ENCODE results near the gene TMEM238.
"Not testable (repeated sequence)": the region's sequence is repeated elsewhere in the genome, so short reads cannot be mapped to it uniquely, and the experiment has no call there.

The TMEM238 gene, protein sequence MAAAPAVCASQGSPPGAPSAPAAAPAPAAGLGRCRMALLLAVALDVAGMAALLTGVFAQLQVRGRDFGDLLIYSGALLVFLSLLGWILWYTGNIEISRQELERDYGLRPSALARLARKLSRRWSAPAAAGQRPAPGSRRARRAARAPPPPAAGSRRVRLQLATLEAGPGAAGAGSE

DNA sequence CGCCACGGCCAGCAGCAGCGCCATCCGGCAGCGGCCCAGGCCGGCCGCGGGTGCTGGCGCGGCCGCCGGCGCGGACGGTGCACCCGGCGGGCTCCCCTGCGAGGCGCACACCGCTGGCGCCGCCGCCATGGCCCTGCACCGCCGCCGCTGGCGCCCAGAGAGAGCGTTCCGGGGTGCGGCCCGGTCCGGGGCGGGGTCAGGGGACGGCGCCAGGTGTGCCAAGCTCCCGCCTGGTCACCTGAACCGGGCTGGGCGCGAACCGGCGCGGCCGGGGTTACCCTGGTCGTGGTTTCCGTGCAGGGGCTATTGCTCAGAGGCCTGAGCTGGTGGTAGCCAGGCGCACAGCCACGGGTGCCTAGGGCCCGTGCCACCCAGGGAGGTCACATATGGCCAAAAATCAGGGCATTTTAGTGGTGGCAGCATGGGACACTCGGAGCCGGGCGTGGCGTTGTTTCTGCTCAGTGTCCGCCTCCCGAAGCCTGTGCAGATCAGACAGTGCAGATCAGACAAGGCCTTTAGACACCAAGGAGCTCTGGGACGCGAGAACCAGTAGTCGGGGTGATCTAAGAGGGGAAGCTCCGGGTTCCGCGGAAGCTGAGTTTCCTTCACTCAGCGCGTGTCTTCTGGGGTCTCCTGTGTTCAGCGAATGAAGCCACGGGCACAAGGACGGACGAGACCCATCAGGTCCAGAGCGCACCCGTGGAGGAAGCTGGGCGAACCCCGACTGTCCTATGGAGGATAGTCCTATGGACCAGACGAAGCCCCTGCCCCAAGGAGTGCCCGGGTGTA, at the start of gene TMEM238:
Gene TMEM238 (minus strand): TSS at position 162 of the 789 bp plus-strand sequence. CDS start 33 bp downstream, at position 129.
- peak in 1 of 2 donors; percentile 31 for DNase-seq

DNA sequence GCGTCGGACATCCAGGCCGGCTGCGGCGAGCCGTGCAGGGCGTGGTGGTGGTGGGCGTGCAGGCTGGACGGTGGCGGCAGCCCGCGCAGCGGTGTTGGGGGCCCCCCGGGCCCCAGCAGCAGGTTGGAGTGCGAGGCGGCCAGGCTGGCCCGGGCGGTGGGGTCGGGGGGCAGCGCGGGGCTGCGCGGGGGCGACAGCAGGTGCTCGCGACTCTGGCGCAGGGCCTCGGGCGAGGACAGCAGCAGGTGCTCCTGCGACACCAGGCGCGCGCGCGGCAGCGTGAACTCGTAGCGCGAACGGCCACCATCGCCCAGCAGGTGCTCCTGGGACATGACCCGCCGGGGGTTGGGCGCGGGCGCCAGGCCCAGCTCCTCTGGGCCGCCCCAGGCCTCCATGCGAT, 49.2 kb upstream of the TMEM238 start:
- no peak for DNase-seq

DNA sequence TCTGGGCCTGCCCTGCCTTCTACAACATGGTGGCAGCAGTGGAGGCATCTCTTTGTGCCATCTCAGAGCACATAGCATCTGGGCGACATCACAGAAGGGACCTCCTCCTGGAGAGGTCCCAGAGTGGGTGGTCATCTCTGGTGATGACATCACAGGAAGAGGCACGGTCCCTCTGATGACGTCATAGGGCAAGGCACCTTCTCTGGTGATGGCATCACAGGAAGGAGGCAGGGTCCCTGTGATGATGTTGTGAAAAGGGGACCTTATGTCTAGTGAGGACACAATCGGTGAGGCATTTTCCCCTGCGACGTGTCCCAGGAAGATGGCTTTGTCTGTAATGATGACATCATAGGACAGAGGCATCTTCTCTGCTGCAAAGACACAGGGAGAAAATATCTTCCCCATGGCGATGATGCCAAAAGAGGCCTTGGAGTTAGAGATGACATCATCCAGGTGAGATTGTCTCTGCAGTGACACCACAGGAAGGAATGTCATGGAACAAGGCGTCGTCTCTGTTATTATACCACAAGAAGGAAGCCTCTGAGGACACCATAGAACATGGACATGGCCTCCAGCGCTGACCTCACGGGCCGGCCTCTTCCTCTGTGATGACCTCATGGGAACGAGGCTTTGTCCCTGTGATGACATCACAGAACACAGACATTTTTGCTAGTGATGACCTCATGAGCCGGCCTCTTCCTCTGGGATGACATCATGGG, 48.3 kb upstream of the TMEM238 start:
- no peak for DNase-seq

DNA sequence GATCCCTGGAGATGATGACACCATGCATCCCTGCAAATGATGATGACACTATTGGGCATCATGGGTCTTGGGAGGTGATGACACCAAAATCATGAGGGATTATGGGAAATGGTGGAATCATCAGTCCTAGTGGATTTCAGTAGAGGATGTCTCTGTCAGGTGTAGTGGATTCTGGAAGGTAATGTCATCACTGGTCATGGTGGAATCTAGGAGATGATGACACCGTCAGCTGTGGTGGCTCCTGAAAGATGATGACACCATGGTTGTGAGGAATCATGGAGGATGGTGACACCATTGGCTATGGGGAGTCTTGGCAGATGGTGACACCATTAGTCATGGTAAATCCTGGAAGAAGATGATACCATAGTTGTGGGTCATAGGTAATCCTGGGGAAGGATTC, 47.1 kb upstream of the TMEM238 start:
- no peak for DNase-seq

DNA sequence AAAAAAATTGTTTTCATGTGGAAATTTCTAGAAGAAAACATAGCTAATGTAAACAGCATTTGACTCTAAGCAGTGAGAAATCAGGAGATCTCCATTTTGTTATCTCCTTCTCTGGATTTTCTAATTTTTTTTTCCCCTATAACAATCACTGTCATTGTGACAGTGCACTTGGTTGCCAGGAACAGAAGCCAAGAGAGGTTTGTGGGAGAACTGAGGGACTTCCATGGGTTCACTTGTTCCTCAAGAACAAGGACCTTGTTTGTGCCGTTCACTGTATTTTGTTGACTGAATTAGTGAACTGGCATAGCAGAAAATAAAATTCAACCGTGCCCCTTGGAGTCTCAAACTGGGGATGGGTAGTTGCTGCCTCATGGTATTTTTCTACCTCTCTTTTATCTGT, 42.0 kb upstream of the TMEM238 start:
- no peak for DNase-seq

DNA sequence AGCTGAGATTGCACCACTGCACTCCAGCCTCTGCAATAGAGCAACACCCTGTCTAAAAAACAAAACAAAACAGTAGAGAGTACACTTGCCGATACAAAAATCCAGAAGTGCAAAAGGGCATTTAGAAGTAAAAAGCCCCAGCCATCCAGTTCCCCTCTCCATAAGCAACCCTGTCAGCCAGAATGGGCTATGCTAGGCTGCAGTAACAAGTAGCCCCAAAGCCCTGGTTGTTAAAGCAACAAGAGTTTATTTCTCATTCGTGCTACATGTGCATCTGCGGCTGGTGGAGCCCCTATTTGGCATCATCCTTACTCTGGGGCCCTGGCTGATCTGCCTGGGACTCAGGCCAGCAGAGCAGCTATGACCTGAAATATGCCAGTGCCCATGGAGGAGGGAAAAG, 40.4 kb upstream of the TMEM238 start:
- DNase-seq, result no peak

DNA sequence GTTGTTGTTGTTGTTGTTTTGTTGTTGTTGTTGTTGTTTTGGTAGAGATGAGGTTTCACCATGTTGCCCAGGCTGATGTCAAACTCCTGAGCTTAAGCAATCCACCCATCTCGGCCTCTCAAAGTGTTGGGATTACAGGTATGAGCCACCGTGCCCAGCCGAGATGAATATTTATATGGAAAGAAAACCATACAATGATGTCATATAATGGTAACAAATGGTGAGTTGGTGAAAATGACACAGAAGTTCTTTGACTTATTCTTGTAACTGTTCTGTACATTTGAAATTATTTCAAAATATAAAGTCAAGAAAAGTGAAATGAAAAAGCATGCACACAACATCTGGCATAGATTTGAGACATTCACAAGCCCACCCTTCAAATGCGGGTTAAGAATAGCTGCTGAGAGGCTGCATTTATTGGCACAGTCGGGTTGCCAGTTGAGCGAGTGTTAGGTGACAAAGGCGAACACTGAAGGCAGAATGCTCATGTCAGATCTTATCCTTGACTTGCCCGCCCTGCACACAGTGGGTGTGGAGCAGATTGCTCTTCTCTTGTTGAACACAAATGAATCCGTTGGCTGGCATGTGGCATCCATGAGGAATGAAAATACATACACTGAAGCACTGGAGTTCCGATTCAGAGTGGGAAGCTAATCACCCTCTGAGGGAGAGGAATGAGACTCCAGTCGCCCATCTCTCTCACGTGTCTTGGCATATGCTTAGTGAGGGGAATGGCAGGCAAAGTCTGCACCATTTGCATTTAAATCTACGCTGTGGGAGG, 39.3 kb upstream of the TMEM238 start:
- no peak for DNase-seq

DNA sequence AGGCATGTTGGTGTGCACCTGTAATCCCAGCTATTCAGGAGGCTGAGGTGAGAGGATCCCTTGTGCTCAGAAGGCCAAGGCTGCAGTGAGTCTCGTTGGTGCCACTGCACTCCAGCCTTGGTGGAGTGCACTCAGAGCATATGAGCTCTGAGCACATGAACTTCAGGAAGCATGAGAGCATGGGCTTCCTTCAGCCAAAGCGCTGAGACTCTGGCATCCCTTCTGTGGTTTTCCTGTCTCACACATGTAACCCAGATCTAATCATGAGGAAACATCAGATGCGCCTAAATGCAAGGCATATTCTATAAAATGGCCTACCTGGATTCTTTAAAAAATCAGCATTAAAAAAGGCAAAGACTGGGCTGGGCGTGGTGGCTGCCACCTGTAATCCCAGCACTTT, 37.2 kb upstream of the TMEM238 start:
- peak in 1 of 2 donors; percentile 86 for DNase-seq

DNA sequence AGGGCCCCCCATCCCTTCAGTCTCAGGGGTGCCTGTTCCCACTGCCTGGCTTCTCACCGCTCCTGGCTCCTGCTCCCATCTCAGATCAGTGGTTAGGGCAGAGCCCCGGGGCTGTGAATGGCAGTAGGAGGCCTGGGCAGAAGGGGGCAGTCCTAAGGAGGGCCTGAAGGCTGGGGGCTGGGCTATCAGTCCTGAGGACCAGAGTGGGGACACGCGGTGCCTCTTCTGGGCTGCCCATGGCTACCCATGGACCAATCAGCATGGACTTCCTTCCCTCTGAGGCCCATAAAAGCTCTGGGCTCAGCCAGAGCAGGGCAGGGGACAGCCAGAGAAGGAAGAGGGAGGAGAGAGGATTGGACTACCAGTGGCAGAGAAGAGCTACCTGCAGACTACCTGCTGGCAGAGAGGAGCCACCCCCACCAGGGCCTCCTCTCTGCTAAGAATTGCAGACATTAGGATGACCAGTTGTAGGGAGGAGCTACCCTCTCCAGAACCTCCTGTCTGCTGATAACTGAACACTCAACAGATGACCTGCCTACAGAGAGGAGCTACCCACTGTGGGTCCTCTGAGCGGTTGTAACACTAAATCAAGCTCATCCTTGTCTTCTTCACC, 35.6 kb upstream of the TMEM238 start:
- no peak for DNase-seq

DNA sequence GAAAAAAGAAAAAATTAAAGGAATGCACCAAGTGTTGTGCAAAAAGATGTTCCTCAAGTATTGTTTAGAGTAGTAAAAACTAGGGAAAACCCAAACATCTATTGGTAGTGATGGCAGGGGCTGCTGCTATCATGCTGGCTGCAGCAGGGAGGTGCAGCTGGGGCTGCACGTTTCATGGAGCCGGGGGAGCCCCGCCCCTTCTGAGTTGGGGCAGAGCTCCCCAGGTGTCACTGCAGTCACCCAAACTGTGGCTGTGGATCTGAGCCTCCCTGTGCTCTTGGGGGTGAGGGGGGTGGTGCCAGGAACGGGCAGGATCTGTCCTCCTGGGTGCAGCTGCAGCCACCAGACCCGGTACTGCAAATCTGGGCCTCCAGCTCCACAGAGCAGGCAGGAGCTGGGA, 35.0 kb upstream of the TMEM238 start:
- no peak for DNase-seq

DNA sequence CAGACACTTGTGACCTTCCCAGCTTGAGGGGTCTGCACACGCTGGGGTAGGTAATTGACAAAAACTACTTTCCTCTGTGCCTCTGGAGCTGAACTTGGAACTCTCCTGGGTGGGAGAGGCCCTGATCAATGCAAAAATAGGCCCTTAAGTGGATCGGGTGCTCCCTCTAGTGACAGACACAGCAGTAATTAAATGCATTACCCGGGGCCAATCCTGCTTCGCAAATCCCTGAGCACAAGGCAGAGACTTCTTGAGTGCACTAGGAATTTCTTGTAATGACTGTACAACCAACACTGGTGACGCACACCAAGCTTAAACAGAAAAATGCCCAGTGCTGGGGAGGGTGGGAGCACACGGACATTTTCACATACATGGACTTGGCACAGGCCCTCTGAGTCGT, 34.1 kb upstream of the TMEM238 start:
- peak in 1 of 2 donors; percentile 15 for DNase-seq

DNA sequence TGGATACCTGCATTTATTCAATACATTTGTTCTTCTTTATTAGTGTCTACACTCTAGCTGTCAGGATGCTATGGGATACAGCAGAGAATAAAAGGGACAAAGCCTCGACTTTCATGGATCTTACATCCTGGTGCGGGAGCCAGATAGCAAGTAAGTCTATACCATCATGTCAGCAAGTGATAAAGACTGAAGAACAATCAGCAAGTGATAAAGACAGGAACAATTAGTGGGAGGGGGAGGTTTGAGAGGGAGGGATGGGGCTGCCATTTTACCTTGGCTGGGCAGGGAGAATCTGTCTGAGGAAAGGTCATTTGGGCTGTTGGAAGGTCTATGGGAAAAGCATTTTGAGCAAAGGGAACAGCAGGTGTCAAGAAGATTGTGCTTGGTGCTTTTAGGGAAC, 26.1 kb upstream of the TMEM238 start:
- no peak for DNase-seq

DNA sequence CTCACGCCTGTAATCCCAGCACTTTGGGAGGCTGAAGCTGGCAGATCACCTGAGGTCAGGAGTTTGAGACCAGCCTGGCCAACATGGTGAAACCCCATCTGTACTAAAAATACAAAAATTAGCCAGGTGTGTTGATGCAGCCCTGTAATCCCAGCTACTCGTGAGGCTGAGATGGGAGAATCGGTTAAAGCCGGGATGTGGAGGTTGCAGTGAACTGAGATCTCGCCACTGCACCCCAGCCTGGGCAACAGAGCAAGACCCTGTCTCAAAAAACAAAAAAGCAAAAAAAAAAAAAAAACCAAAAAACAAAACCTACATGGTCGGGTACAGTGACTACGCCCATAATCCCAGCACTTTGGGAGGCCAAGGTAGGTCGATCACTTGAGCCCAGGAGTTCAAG, 25.1 kb upstream of the TMEM238 start:
- not testable (repeated sequence) for DNase-seq

DNA sequence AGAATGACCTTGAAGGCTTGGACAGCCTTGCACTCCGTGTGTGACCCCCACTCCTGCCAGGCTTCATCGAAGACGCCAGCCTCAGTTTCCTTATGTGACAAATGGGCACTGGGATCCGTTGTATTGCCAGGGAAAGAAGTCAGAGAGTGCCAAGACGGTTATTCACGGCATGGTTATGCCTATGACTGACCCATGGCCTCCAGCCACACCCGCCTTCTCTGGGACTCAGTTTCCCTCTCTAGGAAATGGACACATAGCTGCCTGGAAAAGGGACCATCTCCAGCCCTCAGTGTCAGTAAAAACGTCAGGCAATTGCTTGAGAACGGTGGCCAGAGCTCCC, 24.4 kb upstream of the TMEM238 start:
- DNase-seq, result no peak

DNA sequence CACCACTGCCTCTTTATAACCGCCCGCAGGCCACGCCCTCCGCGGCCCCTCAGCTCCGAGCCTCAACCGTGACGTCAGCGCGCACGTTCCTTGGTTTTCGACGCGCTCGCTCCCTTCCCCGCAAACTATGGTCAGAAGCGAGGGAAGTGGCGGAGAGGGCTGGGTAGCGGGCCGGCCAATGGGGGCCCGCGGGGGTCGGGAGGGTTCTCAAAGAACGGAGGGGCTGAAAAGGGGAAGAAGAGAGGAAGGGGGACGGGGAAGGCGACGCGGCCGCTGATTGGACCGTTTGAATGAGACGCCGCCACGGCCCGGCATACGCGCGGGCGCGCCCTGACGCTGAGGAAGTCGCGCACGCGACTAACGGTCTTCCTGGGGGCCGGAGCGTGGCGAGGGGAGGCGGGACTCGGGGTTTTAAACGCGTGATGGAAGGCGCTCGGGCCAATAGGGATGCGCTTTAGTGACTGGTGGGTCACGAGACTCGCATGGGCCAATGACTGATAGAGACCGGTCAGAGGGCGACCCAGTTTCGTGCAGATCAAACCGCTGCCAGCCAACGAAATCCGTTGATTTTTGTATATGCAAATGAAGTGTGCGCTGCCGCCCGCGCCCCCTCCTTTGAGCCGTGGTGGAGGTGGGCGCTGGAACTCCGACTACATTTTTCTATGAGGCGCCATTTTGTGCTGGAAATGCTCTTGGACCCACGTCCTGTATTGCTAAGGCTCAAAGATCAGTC, 23.9 kb upstream of the TMEM238 start:
- DNase-seq, result peak; percentile 92 to 100

DNA sequence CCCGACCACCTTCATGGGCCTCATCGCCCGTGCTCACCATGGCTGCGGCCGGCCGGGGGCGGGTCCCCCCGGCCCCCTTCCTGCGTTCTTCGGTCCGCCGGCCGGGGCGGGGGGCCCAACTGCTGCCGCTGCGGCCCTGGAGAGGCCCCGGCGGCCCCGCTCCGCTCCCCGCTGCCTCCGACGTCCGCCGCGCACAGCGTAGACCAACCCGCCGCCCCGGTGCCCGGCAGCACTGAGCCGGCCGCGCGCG, 23.4 kb upstream of the TMEM238 start, which contains the start of gene UBE2S:
Gene UBE2S (minus strand): TSS at position 239 of the 250 bp plus-strand sequence. CDS start 199 bp downstream, at position 40.
- DNase-seq, result peak in 1 of 2 donors; percentile 76

DNA sequence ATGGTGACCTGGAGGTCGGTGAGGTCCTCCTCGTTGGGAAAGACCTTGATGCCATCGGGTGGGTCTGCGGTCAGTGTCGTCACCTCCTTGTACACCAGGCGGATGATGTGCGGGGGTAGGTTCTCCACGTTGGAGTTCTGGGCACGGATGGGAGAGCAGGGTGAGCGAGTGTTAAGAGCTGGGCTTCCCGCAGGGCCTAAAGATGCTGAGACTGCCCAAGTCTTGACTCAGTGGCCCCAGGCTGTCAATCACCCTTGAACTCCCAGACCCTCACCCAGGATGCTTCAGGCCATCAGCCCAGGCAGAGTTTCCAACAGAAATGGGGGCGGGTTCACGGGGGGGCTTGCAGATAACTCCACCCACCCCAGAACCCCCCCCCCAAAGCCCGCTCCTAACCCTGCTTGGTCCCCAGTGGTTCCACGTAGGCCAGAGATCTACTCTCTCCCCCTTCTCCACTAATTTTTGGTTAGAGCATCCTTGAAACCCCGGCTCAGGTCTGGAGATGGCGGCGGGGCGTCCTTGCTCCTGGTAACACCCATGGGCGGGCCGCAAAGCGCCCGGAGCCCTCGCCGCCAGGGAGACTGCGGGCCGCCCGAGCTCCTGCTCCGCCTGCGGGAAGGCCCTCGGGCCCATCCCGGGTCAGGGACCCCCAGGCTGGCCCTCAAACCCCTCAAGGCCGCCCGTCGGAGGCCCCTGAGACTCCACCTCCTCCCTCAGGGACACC, 22.9 kb upstream of the TMEM238 start:
- no peak for DNase-seq

DNA sequence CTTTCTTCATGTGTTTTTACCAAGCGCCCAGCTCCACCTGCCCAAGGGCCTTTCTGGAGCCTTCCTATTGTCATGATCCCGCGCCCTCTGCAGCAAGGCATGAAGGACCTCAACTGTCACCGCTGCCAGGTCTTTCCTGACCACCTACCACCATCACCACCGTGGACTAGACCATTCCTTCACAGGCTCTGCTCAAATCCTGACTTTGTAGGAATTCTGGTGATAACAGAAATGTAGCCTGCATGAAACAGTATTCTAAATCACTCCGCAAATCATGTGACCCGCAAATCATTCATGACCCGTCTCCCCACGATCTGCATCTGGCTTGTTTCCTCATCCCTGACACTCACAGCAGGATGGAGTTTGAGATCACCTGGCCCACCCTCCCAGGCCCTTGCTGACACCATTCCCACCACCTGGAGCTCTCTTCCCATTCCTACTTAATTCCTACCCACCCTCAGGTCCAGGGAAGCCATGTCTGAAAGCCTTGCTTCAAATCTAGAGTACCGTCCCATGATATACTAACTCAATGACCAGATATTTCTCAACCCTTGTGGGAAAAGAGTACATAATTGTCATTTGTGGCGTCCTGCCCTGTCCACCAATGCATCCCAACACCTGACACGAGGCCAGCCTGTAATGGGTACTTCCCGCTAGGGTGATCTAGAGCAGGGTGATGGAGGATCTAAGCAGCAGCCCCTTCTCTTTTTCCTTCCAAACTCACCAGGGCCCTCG, 22.2 kb upstream of the TMEM238 start:
- no peak for DNase-seq

DNA sequence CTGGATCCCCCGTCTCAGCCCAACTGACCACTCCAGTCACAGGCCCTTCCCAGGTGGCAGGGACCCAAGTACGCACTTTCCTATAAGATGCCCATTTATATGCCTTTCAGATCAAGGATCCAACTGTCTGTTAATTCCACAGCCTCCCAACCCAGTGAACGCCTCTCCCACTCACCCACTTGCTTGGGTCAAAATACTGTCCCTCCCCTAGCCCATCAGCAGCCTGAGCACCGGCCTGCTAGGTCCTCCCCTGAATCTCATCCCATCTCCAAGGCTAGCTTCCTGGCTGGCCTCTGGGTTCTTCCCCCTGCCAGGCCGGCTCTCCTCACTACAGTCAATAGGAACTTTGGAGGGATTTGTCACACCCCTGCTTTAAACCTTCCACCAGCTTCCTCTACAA, 21.5 kb upstream of the TMEM238 start:
- DNase-seq, result no peak

DNA sequence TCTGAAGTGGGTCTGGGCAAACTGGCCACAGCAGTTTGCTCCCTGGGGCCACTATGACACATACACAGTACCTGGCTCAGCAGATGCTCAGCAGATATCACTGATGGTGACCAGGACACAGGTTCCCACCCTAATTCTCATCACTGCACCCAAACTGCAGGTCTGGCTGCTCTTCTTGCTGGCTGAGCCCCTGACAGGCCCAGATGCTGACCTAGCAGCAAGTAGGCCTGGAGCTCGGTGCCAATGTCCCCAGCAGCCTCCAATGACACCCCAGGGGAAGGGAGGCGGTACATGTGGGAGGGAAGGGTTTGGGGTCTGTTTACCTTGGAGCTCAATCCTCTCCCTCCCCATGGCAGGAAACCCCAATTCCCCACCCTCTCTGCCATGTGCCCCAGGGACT, 18.4 kb upstream of the TMEM238 start:
- DNase-seq, result no peak

DNA sequence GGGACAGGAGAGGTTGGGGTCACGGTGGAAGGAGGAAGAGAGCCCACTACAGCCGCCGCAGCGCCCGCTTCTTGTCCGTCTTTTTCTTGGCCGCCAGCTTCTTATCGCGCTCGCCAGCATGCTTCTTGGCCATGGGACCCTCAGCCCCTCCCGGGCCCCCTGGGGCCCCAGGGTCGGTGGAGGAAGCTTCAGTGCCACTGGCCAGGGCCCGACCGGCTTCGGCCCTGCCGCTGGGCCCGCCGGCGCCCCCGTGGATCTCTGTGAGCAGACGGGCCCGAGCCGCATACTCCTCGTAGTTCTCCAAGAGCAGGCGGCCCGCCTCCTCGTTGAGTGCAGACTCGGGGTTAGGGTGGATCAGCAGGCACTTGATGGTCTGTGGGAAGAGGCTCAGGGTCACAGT, 17.3 kb upstream of the TMEM238 start:
- DNase-seq, result not testable (repeated sequence)

Data from bone marrow (tissue), 2 donors.